Midbrain (tissue), 1 donor: ENCODE data around the gene IFNL1.
"Not testable (repeated sequence)": the region's sequence is repeated elsewhere in the genome, so short reads cannot be mapped to it uniquely, and the experiment has no call there.

ENCODE experiments used
- DNase-seq: peaks from one replicate; lab custom pipeline; 2025; lab: John Stamatoyannopoulos, UW

Gene IFNL1

DNA sequence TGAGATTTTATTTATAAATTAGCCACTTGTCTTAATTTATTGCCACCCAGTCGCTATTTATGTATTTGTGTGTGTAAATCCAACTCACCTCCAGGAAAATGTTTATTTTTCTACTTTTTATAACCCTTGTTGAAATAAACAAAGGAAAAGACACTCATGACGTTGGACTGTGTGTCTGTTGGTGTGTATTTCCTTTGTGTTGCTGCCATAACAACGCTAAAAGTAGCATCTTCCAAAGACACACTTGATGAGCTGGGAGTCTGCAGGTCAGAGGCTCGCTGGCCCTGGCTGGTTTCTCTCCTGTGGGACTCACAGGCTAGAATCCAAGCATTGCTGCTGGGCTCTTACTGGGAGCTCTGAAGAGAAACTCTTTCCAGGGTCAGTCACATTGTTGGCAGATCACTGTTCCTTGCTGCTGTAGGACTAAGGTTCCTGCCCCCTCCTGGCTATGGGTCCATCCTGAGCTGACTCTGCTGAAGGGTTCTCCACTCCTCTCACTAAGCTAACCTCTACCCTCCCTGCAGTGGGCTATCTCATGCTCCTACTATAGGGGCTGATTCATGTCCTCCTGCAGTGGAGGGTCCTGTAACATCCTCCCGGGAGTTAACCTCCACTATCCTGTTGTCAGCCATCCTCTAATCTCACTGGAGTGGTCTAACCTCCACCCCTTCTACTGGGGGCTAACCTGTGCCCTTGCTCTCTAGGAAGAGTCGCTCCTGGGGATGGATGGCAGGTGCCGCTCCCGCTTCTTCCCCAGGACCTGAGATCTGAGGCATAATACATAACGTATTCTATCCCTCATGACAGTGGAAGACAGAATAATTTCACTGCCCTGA, 26.0 kb upstream of the IFNL1 start:
- no peak for DNase-seq

GRCh38 chr19:39273859-39274258, 22.3 kb upstream of the IFNL1 start:
- not testable (repeated sequence) for DNase-seq

GRCh38 chr19:39275578-39275977, 20.6 kb upstream of the IFNL1 start:
- DNase-seq = no peak

- no peak for DNase-seq
Measured at GRCh38 chr19:39276740-39277139, 19.5 kb upstream of the IFNL1 start.

DNA sequence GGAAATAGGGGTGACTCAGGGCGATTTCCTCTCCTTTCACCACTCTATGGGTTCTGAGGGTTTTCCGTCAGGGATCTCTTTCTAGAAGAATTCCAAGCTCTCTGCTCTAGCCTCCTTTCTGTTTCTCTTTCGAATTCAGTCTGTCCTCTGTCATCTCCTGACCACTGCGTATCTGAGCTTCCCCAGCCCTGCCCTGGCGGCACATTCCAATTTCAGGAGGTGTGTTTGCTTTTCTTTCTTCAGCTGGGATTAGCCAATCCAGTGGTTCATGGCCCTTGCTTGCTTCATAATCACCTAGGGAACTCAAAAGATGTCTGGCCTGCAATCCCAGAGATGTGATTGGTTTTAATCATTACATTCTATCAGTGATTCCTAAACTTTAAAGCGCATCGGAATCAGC, 18.6 kb upstream of the IFNL1 start:
- no peak for DNase-seq

GRCh38 chr19:39282021-39282420, 14.2 kb upstream of the IFNL1 start:
- DNase-seq = no peak

DNA sequence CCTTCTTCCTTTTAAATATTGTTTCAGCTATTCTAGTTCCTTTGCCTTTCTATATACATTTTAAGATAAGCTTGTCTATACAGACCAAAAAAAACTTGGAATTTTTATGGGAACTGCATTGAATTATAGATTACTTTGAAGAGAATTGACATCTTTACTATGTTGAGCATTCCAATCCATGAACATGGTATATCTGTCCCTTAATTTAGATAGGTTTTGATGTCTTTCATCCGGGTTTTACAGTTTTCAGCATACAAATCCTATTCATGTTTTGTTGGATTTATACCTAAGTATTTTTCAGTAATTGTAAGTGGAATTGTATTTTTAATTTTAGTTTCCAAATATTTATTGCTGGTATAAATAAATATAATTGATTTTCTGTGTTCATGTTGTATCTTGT, 12.2 kb upstream of the IFNL1 start:
- no peak for DNase-seq

DNA sequence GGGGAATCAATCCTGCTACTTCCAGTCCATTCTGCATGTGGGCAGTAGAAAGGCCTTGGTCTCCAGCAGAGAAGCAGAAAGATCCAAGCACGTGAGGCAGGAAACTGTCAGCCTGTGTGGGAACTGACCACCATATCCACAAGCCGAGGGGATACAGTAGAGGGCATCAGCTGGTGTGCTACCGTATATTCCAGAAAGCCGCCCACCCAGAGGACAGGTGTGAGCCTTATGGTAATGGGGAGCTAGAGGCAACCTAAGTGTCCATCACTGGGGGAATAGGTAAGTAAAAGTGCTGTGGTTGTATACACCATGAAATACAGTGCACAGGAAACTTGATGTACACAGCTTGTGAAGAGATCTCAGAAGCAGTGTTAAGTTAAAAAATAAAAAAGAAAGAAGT, 2.8 kb upstream of the IFNL1 start:
- DNase-seq = no peak

DNA sequence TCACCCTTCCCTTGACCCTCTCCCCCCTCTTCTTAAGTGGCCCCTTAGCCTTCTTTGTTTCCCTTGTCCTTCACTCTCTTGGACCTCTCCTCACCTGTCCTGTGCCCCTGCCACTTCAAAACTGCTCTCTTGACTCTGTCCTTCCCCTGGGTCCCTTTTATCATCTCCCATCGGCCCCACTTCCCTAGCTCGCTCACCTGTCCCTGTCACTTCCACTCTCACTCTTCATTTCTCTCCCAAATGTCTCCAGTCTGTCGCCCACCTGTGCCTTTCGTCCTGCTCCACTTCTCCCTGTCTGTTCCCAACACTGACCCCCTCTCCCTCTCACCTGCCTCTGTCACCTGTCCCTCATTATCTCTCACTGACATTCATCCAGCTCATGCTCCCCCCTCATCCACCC, 699 bp downstream of the IFNL1 start:
- no peak for DNase-seq

GRCh38 chr19:39297931-39298634, 1.9 kb downstream of the IFNL1 start:
- no peak for DNase-seq

DNA sequence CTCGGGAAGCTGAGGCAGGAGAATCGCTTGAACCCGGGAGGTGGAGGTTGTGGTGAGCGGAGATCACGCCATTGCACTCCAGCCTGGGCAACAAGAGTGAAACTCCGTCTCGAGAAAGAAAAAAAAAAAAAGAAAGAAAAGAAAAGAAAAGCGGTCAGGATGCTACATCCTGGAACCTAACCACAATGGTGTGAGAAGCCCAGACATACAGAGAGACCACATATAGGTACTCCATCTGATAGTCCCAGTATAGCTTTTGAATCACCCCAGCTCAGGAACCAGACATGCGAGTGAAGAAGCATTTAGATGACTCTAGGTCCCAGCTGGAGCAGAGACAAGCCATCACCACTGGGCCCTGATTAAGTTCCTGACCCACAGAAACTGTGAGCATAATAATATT, 3.2 kb downstream of the IFNL1 start:
- DNase-seq = no peak

GRCh38 chr19:39299832-39300231, 3.6 kb downstream of the IFNL1 start:
- no peak for DNase-seq

DNA sequence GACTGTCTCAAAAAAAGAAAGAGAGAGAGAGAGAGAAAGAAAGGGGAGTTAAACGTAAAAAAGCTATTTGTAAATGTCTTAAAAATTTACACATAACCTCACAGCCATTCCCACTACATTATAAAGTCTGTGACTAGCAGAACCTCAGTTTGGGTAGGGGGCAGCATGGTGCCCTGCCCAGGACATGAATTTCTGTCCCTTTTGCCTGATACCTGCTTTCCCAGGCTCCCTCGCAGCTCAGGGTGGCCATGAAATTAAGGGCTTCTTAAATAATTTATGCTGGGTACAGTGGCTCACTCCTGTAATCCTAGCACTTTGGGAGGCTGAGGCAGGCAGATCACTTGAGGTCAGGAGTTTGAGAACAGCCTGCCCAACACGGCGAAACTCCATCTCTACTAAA, 4.8 kb downstream of the IFNL1 start:
- DNase-seq = no peak

DNA sequence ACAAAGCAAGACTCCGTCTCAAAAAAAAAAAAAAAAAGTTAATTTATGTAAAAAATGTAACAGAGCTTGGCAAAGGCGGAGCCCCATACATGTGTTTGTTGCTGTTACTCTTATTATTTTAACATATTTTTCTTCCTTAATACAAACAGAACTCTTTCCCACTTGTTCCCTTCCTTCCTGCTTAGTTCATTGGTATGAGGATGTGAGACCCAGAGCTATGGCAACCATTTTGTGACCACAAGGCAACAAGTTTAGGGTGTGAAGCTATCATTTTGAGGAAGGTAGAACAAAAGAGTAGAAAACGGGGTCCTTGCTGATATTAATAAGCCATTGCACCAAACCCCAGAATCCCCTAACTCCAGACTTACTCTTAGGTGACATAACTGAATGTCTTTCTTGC, 5.4 kb downstream of the IFNL1 start:
- DNase-seq = no peak

GRCh38 chr19:39303373-39304184, 7.4 kb downstream of the IFNL1 start:
- no peak for DNase-seq

GRCh38 chr19:39304185-39304513, 7.9 kb downstream of the IFNL1 start:
- DNase-seq = no peak

GRCh38 chr19:39304701-39305571, 8.7 kb downstream of the IFNL1 start:
- no peak for DNase-seq

- no peak for DNase-seq
Measured at GRCh38 chr19:39306075-39306474, 9.9 kb downstream of the IFNL1 start.

GRCh38 chr19:39307046-39307821, 11.0 kb downstream of the IFNL1 start:
- no peak for DNase-seq

GRCh38 chr19:39307822-39308530, 11.8 kb downstream of the IFNL1 start:
- no peak for DNase-seq
